GM18505 (cell line): ENCODE results near the gene GTPBP6.

Experiments
- ATAC-seq: cut with Tn5 transposase; IDR thresholded peaks from one replicate; pipeline ENCODE4 v1.9.1; 2021; ENCODE audit not compliant: unreplicated experiment
- POLR2A ChIP-seq: IDR thresholded peaks from 4 replicates; pipeline ENCODE4 v1.6.1; 2011; ENCODE audit warnings: borderline replicate concordance; ENCODE audit not compliant: insufficient read depth, insufficient read length; ENCODE audit errors: extremely low read depth

The GTPBP6 gene, protein sequence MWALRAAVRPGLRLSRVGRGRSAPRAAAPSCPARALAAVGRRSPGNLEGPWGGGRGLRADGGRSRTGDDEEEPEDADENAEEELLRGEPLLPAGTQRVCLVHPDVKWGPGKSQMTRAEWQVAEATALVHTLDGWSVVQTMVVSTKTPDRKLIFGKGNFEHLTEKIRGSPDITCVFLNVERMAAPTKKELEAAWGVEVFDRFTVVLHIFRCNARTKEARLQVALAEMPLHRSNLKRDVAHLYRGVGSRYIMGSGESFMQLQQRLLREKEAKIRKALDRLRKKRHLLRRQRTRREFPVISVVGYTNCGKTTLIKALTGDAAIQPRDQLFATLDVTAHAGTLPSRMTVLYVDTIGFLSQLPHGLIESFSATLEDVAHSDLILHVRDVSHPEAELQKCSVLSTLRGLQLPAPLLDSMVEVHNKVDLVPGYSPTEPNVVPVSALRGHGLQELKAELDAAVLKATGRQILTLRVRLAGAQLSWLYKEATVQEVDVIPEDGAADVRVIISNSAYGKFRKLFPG

GRCh38 chrX:318739-319578, at the start of gene GTPBP6:
TSS of gene GTPBP6 (minus strand) at chrX:318796. CDS start at chrX:318787, 9 bp downstream.
- TF ChIP-seq POLR2A: peak; percentile 62
- peak; percentile 74 for ATAC-seq

DNA sequence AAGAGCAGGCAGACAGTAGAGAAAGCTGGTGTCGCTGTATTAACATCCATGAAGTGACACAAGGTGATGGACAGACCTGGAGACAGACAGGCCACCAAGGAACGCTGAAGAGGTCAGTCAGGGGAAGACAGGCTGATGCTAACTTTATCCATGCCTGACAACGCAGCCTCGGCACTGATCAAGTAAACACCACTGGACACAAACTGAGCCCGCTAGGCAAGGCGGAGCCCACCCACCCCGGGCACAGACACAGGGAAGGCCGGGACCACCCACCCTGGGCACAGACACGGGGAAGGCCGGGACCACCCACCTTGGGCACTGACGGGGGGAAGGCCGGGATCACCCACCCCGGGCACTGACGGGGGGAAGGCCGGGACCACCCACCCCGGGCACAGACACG, 49.3 kb upstream of the GTPBP6 start:
- TF ChIP-seq POLR2A: no peak
- ATAC-seq: no peak

GRCh38 chrX:367349-367748, 48.8 kb upstream of the GTPBP6 start:
- no peak for ATAC-seq
- TF ChIP-seq POLR2A: no peak

GRCh38 chrX:363621-364375, 45.2 kb upstream of the GTPBP6 start:
- TF ChIP-seq POLR2A: no peak
- no peak for ATAC-seq

- TF ChIP-seq POLR2A: no peak
- no peak for ATAC-seq
These were observed 44.5 kb upstream of the GTPBP6 start for GRCh38 chrX:362937-363620.

DNA sequence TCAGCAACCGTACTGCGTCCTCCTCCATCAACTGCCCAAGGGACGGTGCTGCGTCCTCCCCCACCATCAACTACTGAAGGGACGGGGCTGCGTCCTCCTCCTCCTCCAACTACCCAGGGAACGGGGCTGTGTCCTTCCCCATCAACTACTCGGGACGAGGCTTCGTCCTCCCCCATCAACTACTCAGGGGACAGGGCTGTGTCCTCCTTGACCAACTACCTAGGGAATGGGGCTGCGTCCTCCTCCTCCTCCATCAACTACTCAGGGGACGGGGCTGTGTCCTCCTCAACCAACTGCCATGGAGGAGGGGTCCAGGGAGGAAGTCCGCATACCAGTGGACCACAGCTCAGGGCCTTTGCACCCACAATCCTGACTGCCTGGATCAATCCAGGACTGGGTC, 43.8 kb upstream of the GTPBP6 start:
- TF ChIP-seq POLR2A: no peak
- ATAC-seq: no peak

- TF ChIP-seq POLR2A: no peak
- no peak for ATAC-seq
These were observed 42.9 kb upstream of the GTPBP6 start for GRCh38 chrX:361231-362145.

DNA sequence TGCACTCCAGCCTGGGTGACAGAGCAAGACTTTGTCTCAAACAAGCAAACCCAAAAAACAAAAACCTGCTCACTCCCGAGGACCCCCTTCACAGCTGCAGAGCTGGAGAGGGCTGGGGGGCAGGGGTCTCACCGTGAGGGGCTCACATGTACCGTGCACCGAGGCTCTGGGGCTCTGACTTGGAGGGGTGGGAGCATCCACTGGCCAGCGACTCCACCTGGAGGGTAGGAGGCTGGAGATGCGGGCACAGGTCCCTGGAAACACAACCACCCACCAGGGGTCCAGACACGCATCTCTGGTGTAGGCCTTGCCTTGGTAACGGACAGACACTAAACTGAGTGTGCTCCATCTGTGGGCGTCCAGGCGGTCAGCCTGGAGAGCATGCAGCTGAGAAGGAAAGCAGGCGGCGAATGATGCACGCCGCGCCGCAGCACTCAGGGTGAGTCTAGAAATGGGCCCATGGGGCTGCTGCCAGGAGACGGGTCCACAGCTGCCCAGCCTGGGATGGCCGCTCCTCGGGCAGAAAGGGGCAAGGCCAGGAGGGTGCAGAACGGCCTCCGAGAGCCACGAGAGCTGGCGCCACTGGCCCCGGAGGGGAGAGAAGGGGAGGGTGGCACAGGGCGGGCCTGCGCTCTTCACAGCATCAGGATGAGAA, 42.0 kb upstream of the GTPBP6 start:
- ATAC-seq: no peak
- TF ChIP-seq POLR2A: no peak

- no peak for TF ChIP-seq POLR2A
- no peak for ATAC-seq
These were observed 40.1 kb upstream of the GTPBP6 start for GRCh38 chrX:358651-359143.

GRCh38 chrX:357693-358471, 39.3 kb upstream of the GTPBP6 start:
- TF ChIP-seq POLR2A: no peak
- no peak for ATAC-seq
